OCI-LY1 (cell line): ENCODE data around the gene SLC35D2.

Source experiments
- H2AFZ ChIP-seq: fragments of 200-600 bp; sonication (generic), shearing (Covaris generic); 2 replicates; pipeline ENCODE4 v1.6.0; 2014; ENCODE audit warnings: antibody characterized with exemption, mild to moderate bottlenecking, low read length
- H3F3A ChIP-seq: fragments of 200-600 bp; sonication (generic), shearing (Covaris generic); 2 replicates; pipeline ENCODE4 v1.6.0; 2014; ENCODE audit warnings: mild to moderate bottlenecking, antibody characterized with exemption, low read length, moderate library complexity; ENCODE audit not compliant: insufficient read depth
- H3K27ac ChIP-seq: fragments of 200-600 bp; sonication (generic); 2 replicates; pipeline ENCODE4 v1.5.1; 2014; ENCODE audit warnings: low read length, mixed run types, mild to moderate bottlenecking, low read depth; ENCODE audit not compliant: poor library complexity, severe bottlenecking
- H3K27me3 ChIP-seq: fragments of 200-600 bp; sonication (generic); 2 replicates; pipeline ENCODE4 v1.6.0; 2014; ENCODE audit warnings: antibody characterized with exemption, mild to moderate bottlenecking, low read length, moderate library complexity; ENCODE audit not compliant: insufficient read depth
- H3K36me3 ChIP-seq: fragments of 200-600 bp; sonication (generic); 2 replicates; pipeline ENCODE4 v1.6.1; 2014; ENCODE audit warnings: mild to moderate bottlenecking, antibody characterized with exemption, low read length, moderate library complexity, mixed read lengths; ENCODE audit not compliant: insufficient read depth
- H3K4me1 ChIP-seq: fragments of 200-600 bp; sonication (generic); 2 replicates; pipeline ENCODE4 v1.5.1; 2014; ENCODE audit warnings: mild to moderate bottlenecking, low read length, moderate library complexity; ENCODE audit not compliant: insufficient read depth, severe bottlenecking
- H3K4me2 ChIP-seq: fragments of 200-600 bp; sonication (generic), shearing (Covaris generic); 2 replicates; pipeline ENCODE4 v1.6.1; 2014; ENCODE audit warnings: low read length
- H3K4me3 ChIP-seq: fragments of 200-600 bp; sonication (generic); 2 replicates; pipeline ENCODE4 v1.5.1; 2014; ENCODE audit warnings: low read length, low read depth, mild to moderate bottlenecking, mixed read lengths; ENCODE audit not compliant: poor library complexity, severe bottlenecking
- H3K79me2 ChIP-seq: fragments of 200-600 bp; shearing (Covaris generic); 2 replicates; pipeline ENCODE4 v1.6.1; 2016; ENCODE audit warnings: mixed run types, low read length, mixed read lengths; ENCODE audit not compliant: insufficient read depth
- H3K9ac ChIP-seq: fragments of 200-600 bp; sonication (generic), shearing (Covaris generic); 2 replicates; pipeline ENCODE4 v1.6.1; 2014; ENCODE audit warnings: mild to moderate bottlenecking, low read length, mixed read lengths
- H3K9me2 ChIP-seq: fragments of 200-600 bp; sonication (generic), shearing (Covaris generic); 2 replicates; pipeline ENCODE4 v1.6.1; 2014; ENCODE audit warnings: low read depth, mild to moderate bottlenecking, low read length, mixed read lengths
- H3K9me3 ChIP-seq: fragments of 200-600 bp; shearing (Covaris generic); 2 replicates; pipeline ENCODE4 v1.6.1; 2014; ENCODE audit warnings: low read length, mixed read lengths
- H4K20me1 ChIP-seq: fragments of 200-600 bp; sonication (generic), shearing (Covaris generic); 2 replicates; pipeline ENCODE4 v1.6.0; 2016; ENCODE audit warnings: mild to moderate bottlenecking, low read length; ENCODE audit not compliant: insufficient read depth
- EZH2 ChIP-seq: fragments of 200-600 bp; sonication (generic), shearing (Covaris generic); IDR thresholded peaks from 2 replicates; pipeline ENCODE4 v1.8.0; 2017; ENCODE audit warnings: borderline replicate concordance, mixed run types, mild to moderate bottlenecking, antibody characterized with exemption, low read length, moderate library complexity, mixed read lengths
- TF ChIP-seq, protein P1 (sequence below): fragments of 200-600 bp; sonication (generic), shearing (Covaris generic); IDR thresholded peaks from 2 replicates; pipeline ENCODE4 v1.5.1; 2017; ENCODE audit warnings: mild to moderate bottlenecking, antibody characterized with exemption, low read length, moderate library complexity, mixed read lengths

The SLC35D2 gene

DNA sequence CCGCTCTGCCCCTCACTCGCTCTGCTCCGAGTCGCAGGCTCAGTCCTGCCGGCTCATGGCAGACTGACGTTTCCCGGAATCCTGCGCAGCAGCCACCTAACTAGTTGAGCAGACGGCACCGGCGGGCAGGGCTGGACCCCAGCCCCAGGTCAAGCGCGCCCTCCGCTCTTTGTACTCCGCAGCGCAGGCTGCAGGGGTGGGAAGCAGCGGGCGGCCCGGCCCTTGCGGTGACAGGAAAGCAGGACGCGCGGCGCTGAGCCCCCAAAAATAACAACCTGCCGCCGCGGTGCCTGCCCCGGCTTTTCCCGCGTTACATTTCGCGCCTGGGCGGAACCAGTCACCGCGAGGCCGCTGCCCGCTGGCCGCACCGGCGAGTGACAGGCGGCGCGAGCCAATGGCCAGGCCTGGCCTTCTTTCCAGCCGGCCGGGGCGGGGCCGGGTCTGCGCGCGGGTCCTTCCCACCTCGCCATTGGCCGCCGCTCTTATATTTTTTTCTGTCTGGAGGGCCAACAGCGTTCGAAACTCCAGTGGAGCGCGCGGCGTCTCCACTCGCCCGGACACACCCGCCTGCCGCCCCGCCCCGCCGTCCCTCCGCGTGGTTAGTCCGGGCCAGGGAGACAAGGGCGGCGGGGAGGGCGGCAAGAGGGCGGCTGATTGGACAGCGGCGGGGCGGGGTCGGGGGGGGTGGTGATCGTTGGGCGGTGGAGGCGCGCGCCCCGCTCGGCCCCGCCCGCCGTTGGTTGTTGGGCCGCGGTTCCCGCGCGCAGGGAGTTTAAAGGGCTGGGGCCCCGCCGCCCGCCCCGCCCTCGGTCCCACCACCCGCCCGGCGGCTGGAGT lies 34.8 kb upstream of the SLC35D2 start, which contains the start of gene ZNF367:
ZNF367 (minus strand) TSS at position 288 of the 837 bp plus-strand sequence. CDS start 338 bp downstream, outside the sequence.
- H3K79me2 ChIP-seq: peaks cover 36% of the 10 kb centered on the region
- TF ChIP-seq EZH2: no peak
- TF ChIP-seq, protein P1, sequence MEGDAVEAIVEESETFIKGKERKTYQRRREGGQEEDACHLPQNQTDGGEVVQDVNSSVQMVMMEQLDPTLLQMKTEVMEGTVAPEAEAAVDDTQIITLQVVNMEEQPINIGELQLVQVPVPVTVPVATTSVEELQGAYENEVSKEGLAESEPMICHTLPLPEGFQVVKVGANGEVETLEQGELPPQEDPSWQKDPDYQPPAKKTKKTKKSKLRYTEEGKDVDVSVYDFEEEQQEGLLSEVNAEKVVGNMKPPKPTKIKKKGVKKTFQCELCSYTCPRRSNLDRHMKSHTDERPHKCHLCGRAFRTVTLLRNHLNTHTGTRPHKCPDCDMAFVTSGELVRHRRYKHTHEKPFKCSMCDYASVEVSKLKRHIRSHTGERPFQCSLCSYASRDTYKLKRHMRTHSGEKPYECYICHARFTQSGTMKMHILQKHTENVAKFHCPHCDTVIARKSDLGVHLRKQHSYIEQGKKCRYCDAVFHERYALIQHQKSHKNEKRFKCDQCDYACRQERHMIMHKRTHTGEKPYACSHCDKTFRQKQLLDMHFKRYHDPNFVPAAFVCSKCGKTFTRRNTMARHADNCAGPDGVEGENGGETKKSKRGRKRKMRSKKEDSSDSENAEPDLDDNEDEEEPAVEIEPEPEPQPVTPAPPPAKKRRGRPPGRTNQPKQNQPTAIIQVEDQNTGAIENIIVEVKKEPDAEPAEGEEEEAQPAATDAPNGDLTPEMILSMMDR: no peak
- no peaks in the 10 kb centered on the region for H3K9me3 ChIP-seq
- no peaks in the 10 kb centered on the region for H3K27me3 ChIP-seq
- no peaks in the 10 kb centered on the region for H4K20me1 ChIP-seq
- H3F3A ChIP-seq: peaks cover 4% of the 10 kb centered on the region; the same call in 1 of the 2 replicates
- peak within 1 kb of the TSS; percentile 97 for H3K4me2 ChIP-seq
- peak within 1 kb of the TSS; percentile 95 for H3K4me3 ChIP-seq
- peaks cover 50% of the 10 kb centered on the region for H3K4me1 ChIP-seq
- peak within 1 kb of the TSS; percentile 99 for H3K9ac ChIP-seq
- H3K27ac ChIP-seq: peak within 1 kb of the TSS; percentile 94
- H2AFZ ChIP-seq: no peak within 1 kb of the TSS
- peaks cover 14% of the 10 kb centered on the region for H3K36me3 ChIP-seq
- H3K9me2 ChIP-seq: no peaks in the 10 kb centered on the region

DNA sequence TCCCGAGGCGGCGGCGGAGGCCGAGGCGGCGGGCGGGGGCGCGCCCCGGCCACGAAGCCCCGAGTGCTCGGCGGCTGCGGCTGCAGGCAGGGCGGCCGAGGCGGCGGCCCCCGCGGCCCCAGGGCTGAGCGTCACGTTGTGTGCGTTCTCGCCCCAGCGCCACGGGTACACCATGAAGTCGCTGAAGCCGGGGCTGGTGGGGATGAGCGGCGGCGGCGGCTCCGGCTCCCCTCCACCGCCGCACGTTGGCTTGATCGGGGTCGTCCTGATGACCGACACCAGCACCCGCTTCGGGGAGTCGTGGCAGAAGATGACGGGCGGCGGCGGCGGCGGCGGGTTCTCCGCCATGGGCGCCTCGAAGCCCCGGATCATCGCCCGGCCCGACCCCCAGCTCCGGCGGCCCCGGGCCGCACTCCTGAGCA lies 34.2 kb upstream of the SLC35D2 start:
- Histone ChIP-seq H3K27ac (peak overlapping the region; percentile 94), H3F3A (peaks cover 4% of the 10 kb centered on the region; the same call in 1 of the 2 replicates), H3K4me2 (peak overlapping the region; percentile 81), H2AFZ (no peak overlapping the region), H3K9me3 (no peaks in the 10 kb centered on the region), H3K4me1 (peaks cover 57% of the 10 kb centered on the region), H3K9me2 (no peaks in the 10 kb centered on the region), H3K4me3 (peak overlapping the region; percentile 95), H3K79me2 (peaks cover 42% of the 10 kb centered on the region), H4K20me1 (no peaks in the 10 kb centered on the region), H3K9ac (peak overlapping the region; percentile 99), H3K36me3 (peaks cover 14% of the 10 kb centered on the region), H3K27me3 (no peaks in the 10 kb centered on the region)
- TF ChIP-seq, protein P1: no peak
- TF ChIP-seq EZH2: no peak

DNA sequence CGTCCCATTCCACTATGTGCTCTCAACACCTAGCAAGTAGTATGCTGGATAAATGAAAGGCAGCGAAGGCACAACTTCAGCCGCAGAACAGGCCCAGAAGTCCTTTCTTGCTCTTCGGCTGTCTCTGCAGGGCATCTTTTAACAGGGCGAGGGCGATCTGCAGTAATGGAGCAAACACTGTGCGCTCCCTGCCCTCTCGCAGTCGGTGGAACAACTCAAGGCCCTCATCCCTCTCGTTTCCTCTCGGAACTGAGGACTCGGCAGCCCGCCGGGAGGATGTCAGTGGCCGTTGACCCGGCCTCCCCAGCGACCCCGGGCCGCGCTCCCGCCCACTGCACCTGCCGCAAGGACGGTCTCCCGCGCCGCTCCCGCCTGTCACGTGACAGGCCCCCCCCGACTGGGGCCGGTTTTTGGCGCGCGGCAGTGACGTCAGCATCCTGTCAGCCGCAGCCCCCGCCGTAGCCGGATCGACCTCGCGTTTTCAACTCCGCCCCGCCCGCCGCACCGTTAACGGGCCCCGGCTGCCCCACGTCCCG lies 33.6 kb upstream of the SLC35D2 start:
- H3K4me1 ChIP-seq: peaks cover 62% of the 10 kb centered on the region
- peak overlapping the region; percentile 97 for H3K4me2 ChIP-seq
- no peaks in the 10 kb centered on the region for H4K20me1 ChIP-seq
- H3K79me2 ChIP-seq: peaks cover 48% of the 10 kb centered on the region
- no peaks in the 10 kb centered on the region for H3K27me3 ChIP-seq
- peaks cover 4% of the 10 kb centered on the region; the same call in 1 of the 2 replicates for H3F3A ChIP-seq
- no peaks in the 10 kb centered on the region for H3K9me3 ChIP-seq
- peaks cover 14% of the 10 kb centered on the region for H3K36me3 ChIP-seq
- peak overlapping the region; percentile 87 for H3K27ac ChIP-seq
- no peaks in the 10 kb centered on the region for H3K9me2 ChIP-seq
- TF ChIP-seq, protein P1: no peak
- TF ChIP-seq EZH2: no peak
- H3K9ac ChIP-seq: peak overlapping the region; percentile 99
- H3K4me3 ChIP-seq: peak overlapping the region; percentile 95
- no peak overlapping the region for H2AFZ ChIP-seq
